Spleen (tissue), 11 donors: ENCODE results near the gene CYB561. TPM values are rescaled to one million over a fixed set of nuclear protein-coding genes. Genes with fewer than 3 reads are reported as not detected.

Experiments
- DNase-seq: peaks from one replicate; pipeline ENCODE4 v3.0.0-alpha.2; 2020
- H3K27ac ChIP-seq, 8 donors: fragments of 200-600 bp; sonication (generic) in 7 of 8; 1 replicate in 4 of 8; 2 replicates in 4 of 8; pipeline versions ENCODE4 v1.5.0 to v1.8.0; 2016 to 2021; ENCODE audit warnings: inconsistent platforms in 4 of 8, mild to moderate bottlenecking in 4 of 8, moderate library complexity in 1 of 8
- H3K27me3 ChIP-seq, 7 donors: fragments of 200-600 bp; sonication (generic) in 6 of 7; replicated peaks in 1 of 7; 1 replicate in 4 of 7; 2 replicates in 3 of 7; pipeline versions ENCODE4 v1.5.0 to v1.8.0; 2016 to 2021; ENCODE audit warnings: inconsistent platforms in 3 of 7, mild to moderate bottlenecking in 1 of 7
- H3K36me3 ChIP-seq, 6 donors: fragments of 200-600 bp; sonication (generic) in 5 of 6; 1 replicate in 4 of 6; 2 replicates in 2 of 6; pipeline versions ENCODE4 v1.5.0 to v1.8.0; 2016 to 2021; ENCODE audit warnings: inconsistent platforms in 2 of 6
- H3K4me1 ChIP-seq, 6 donors: fragments of 200-600 bp; sonication (generic) in 5 of 6; 1 replicate in 3 of 6; 2 replicates in 3 of 6; pipeline versions ENCODE4 v1.5.0 to v1.8.0; 2016 to 2021; ENCODE audit warnings: inconsistent platforms in 3 of 6
- H3K4me3 ChIP-seq, 8 donors: fragments of 200-600 bp; sonication (generic) in 7 of 8; 1 replicate in 4 of 8; 2 replicates in 4 of 8; pipeline versions ENCODE4 v1.5.0 to v1.8.0; 2016 to 2021; ENCODE audit warnings: inconsistent platforms in 4 of 8, mild to moderate bottlenecking in 4 of 8, moderate library complexity in 2 of 8
- H3K9me3 ChIP-seq, 8 donors: fragments of 200-600 bp; sonication (generic) in 7 of 8; 1 replicate in 4 of 8; 2 replicates in 4 of 8; pipeline versions ENCODE4 v1.5.0 to v1.8.0; 2016 to 2021; ENCODE audit warnings: inconsistent platforms in 4 of 8
- CTCF ChIP-seq, 11 experiments: fragments of 200-600 bp in 7 of 11; fragments of 450-650 bp in 4 of 11; sonication (generic) in 4 of 11; IDR thresholded peaks in 8 of 11; conservative IDR thresholded peaks in 3 of 11; 1 replicate in 7 of 11; 2 replicates in 4 of 11; pipeline versions ENCODE4 v1.4.0 to v1.8.0; 2016 to 2021; ENCODE audit warnings: antibody characterized with exemption in 11 of 11, inconsistent platforms in 4 of 11, mild to moderate bottlenecking in 1 of 11
- POLR2A ChIP-seq, 3 donors: fragments of 450-650 bp; IDR thresholded peaks; one replicate each; pipeline ENCODE4 v1.5.1; 2017; ENCODE audit warnings: antibody characterized with exemption in 3 of 3, mild to moderate bottlenecking in 1 of 3
- POLR2AphosphoS5 ChIP-seq, 3 donors: sonication (generic); formaldehyde crosslinking; IDR thresholded peaks; one replicate each; pipeline ENCODE4 v1.5.1; 2017; ENCODE audit warnings: antibody characterized with exemption in 3 of 3
- WGBS, 5 donors: extraction: QIAGEN DNeasy Blood & Tissue Kit in 3 of 5; methylation state at CpG; one replicate each; pipeline versions ENCODE4 v1.1.5 to v1.1.7; 2013 to 2018; 5-methylcytosine and 5-hydroxymethylcytosine counted together
- intact Hi-C: fragments of 100-400 bp; cut with DNase I; formaldehyde crosslinking; loops from one replicate; pipeline ENCODE4 v1.15.0; 2023; ENCODE audit warnings: low total_unique reads
- polyA plus RNA-seq, 3 donors: library from polyadenylated mRNA; stranded (reverse); fragments of 200-250 nt; gene quantifications; one replicate each; pipeline ENCODE4 v1.2.1, GENCODE V29; 2013
- total RNA-seq, 7 donors: library from RNA; depleted of rRNA in 3 of 7; stranded (reverse); fragments of >200 nt in 3 of 7; fragmentation: NEBNext Ultra II Directional in 4 of 7; extraction: Animal tissue kit (Norgen Biotek cat#: 25700) in 4 of 7; gene quantifications; one replicate each; pipeline versions ENCODE4 v1.1.0 to v1.2.1, GENCODE V29; 2016 to 2021
- donor health status: healthy with polysubstance abuse.
- donor health status: DM: no; HTN: no; CAD: no; lungs with moderate emphysema.
- donor health status: DM: no; HTN: no; CAD: no.
- donor health status: Bipolar disorder and iron deficiency.
- donor health status: healthy.
- donor health status: DM: no; HTN: no; CAD: no.
- donor health status: DM: yes; HTN: yes; CAD: no.

Gene CYB561
- total and polyA plus RNA-seq, 10 donors, result 2.6 to 36.4 (median 12.6) TPM

- Histone ChIP-seq H3K9me3 (no peaks in the 10 kb centered on the region), H3K27ac (no peak overlapping the region), H3K4me1 (no peaks in the 10 kb centered on the region), H3K27me3 (peaks cover 0 to 9% (median 0%) of the 10 kb centered on the region in 7 donors), H3K4me3 (no peak overlapping the region), H3K36me3 (no peaks in the 10 kb centered on the region)
- DNase-seq, result no peak
- intact Hi-C loops, result no loop called here
- WGBS, 5 donors, result 81 to 90% (median 87%) methylated on average over 9 of the region's 9 CpGs
- TF ChIP-seq POLR2A (IDR thresholded peaks at IDR 0.05) (no peak), CTCF (IDR thresholded peaks at IDR 0.05 in 8 of 11, conservative IDR thresholded peaks at IDR 0.05 in 3 of 11) (no peak), POLR2AphosphoS5 (IDR thresholded peaks at IDR 0.05) (no peak)
Measured at GRCh38 chr17:63493411-63493810, 47.3 kb upstream of the CYB561 start.

GRCh38 chr17:63492940-63493339, 46.8 kb upstream of the CYB561 start:
- intact Hi-C loops, result no loop called here
- H3K4me3 ChIP-seq, result no peak overlapping the region
- TF ChIP-seq CTCF (IDR thresholded peaks at IDR 0.05 in 8 of 11, conservative IDR thresholded peaks at IDR 0.05 in 3 of 11) (no peak), POLR2AphosphoS5 (IDR thresholded peaks at IDR 0.05) (no peak), POLR2A (IDR thresholded peaks at IDR 0.05) (no peak)
- WGBS, 5 donors, result 90 to 98% (median 92%) methylated on average over 6 of the region's 6 CpGs
- no peak overlapping the region for H3K27ac ChIP-seq
- no peaks in the 10 kb centered on the region for H3K4me1 ChIP-seq
- DNase-seq, result no peak
- H3K36me3 ChIP-seq, result no peaks in the 10 kb centered on the region
- no peaks in the 10 kb centered on the region for H3K9me3 ChIP-seq
- H3K27me3 ChIP-seq, result peaks cover 0 to 9% (median 0%) of the 10 kb centered on the region in 7 donors

GRCh38 chr17:63491977-63492618, 46.0 kb upstream of the CYB561 start:
- no peak for DNase-seq
- Histone ChIP-seq H3K9me3 (no peaks in the 10 kb centered on the region), H3K4me3 (no peak overlapping the region), H3K36me3 (no peaks in the 10 kb centered on the region), H3K27ac (no peak overlapping the region), H3K27me3 (peaks cover 0 to 9% (median 0%) of the 10 kb centered on the region in 7 donors), H3K4me1 (no peaks in the 10 kb centered on the region)
- WGBS, 5 donors, result 74 to 86% (median 82%) methylated on average over 10 of the region's 10 CpGs
- no peak for TF ChIP-seq POLR2AphosphoS5 (IDR thresholded peaks at IDR 0.05)
- TF ChIP-seq POLR2A (IDR thresholded peaks at IDR 0.05), result no peak
- no peak for TF ChIP-seq CTCF (IDR thresholded peaks at IDR 0.05 in 8 of 11, conservative IDR thresholded peaks at IDR 0.05 in 3 of 11)
- intact Hi-C loops, result no loop called here

- Histone ChIP-seq H3K36me3 (no peaks in the 10 kb centered on the region), H3K27ac (no peak overlapping the region), H3K4me3 (no peak overlapping the region), H3K9me3 (no peaks in the 10 kb centered on the region), H3K4me1 (no peaks in the 10 kb centered on the region), H3K27me3 (peaks cover 0 to 9% (median 0%) of the 10 kb centered on the region in 7 donors)
- DNase-seq, result no peak
- TF ChIP-seq POLR2A (IDR thresholded peaks at IDR 0.05) (no peak), POLR2AphosphoS5 (IDR thresholded peaks at IDR 0.05) (no peak), CTCF (IDR thresholded peaks at IDR 0.05 in 8 of 11, conservative IDR thresholded peaks at IDR 0.05 in 3 of 11) (no peak)
- intact Hi-C loops, result no loop called here
- 64 to 91% (median 78%) methylated on average over 5 to 8 of the region's 8 CpGs for WGBS, 5 donors
Measured at GRCh38 chr17:63491413-63491812, 45.3 kb upstream of the CYB561 start.
